ENCODE measurements around the gene LARP6. TPM values are rescaled to one million over a fixed set of nuclear protein-coding genes. Genes with fewer than 3 reads are reported as not detected.
A peak's percentile ranks its signal among the peaks of the same experiment; 100 is the strongest.
"Not testable (repeated sequence)": the region's sequence is repeated elsewhere in the genome, so short reads cannot be mapped to it uniquely, and the experiment has no call there.

LARP6 gene
- total RNA-seq, 1 donor from 2014 or later = 50.6 TPM

DNA sequence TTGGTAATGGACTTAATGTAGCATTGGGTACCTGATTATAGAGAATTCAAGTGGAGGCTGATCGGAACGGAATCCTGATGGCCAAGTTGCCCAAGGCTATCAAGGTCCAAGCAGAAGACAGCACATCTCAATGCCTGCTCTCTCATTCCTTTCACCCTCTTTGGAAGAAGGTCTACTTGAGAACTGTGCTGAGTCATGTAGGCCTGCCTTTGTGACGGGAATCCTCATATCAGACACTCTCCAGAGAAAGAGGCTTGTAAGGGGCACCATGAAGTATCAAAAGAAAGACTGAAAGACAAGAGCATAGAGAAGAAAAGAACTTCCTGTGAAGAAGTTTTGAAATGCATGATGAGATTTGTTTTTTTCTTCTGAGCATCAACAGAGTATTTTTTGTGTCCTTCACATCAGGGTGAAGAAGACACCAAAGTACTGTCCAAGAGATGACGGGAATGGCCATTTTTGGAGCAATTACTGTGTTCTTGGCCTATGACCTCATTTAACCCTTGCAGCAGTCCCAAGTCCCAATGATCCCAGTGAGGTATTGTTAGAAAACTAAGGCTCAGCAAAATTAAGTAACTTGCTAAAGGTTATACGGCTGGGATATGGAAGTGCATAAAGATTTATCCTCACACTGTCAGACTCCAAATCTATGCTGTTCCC is 13.2 kb upstream of the LARP6 start:
- H3K4me1 ChIP-seq = peaks cover 52% of the 10 kb centered on the region
- intact Hi-C loops (cut with micrococcal nuclease) = no loop called here

DNA sequence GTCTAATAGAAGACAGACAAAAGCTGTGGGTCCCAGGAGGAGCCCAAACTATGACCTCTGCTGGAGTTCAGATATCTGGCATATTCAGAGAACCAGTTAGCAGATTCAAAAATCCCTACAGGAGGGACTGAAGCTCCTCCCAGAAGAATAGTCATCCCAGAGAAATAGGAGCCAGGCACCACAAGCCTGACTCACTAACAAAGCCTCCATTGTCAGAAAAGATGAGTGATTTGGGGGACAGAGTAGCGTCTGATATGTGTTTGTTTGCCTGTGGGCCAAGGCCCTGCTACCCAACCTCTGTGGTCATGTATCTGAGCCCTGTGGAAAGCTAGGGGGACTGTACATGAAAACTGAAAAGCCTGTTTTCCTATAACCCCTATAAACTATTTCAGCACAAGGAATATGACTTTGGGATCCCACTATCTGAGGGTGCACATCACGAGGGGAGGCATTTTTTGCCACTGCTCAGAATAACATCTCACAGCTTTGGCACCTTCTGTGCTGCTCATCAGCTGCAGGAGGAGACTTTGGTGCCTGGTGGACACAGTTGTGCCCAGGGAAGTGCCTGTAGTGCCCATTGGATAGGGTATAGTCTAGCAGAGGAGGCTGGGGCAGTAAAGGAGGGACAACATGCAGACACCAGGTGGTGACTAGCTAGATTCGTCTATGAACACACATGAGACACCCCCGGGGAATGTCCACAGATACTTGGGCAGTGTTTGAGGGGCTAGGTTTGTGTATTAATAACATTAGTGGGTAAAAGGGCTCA is 9.7 kb upstream of the LARP6 start:
- Histone ChIP-seq H3K27me3 (ENCODE audit: low read depth) (no peaks in the 10 kb centered on the region), H3K4me3 (no peak overlapping the region), H3K27ac (replicated peaks) (peak overlapping the region; percentile 76), H3K4me1 (peaks cover 36% of the 10 kb centered on the region), H3K9me3 (replicated peaks) (no peaks in the 10 kb centered on the region), H3K36me3 (no peaks in the 10 kb centered on the region)
- DNase-seq = no peak
- intact Hi-C loops (cut with micrococcal nuclease) = no loop called here
- TF ChIP-seq, protein P1, sequence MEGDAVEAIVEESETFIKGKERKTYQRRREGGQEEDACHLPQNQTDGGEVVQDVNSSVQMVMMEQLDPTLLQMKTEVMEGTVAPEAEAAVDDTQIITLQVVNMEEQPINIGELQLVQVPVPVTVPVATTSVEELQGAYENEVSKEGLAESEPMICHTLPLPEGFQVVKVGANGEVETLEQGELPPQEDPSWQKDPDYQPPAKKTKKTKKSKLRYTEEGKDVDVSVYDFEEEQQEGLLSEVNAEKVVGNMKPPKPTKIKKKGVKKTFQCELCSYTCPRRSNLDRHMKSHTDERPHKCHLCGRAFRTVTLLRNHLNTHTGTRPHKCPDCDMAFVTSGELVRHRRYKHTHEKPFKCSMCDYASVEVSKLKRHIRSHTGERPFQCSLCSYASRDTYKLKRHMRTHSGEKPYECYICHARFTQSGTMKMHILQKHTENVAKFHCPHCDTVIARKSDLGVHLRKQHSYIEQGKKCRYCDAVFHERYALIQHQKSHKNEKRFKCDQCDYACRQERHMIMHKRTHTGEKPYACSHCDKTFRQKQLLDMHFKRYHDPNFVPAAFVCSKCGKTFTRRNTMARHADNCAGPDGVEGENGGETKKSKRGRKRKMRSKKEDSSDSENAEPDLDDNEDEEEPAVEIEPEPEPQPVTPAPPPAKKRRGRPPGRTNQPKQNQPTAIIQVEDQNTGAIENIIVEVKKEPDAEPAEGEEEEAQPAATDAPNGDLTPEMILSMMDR (IDR thresholded peaks at IDR 0.05; ENCODE audit: borderline replicate concordance) = no peak

More for the DNA sequence above, 13.2 kb upstream of the LARP6 start:
- Histone ChIP-seq H3K27ac (replicated peaks) (peak overlapping the region; percentile 81), H3K4me3 (no peak overlapping the region), H3K27me3 (ENCODE audit: low read depth) (no peaks in the 10 kb centered on the region), H3K9me3 (replicated peaks) (no peaks in the 10 kb centered on the region), H3K36me3 (no peaks in the 10 kb centered on the region)
- TF ChIP-seq, protein P1 (IDR thresholded peaks at IDR 0.05; ENCODE audit: borderline replicate concordance) = no peak
- no peak for DNase-seq

DNA sequence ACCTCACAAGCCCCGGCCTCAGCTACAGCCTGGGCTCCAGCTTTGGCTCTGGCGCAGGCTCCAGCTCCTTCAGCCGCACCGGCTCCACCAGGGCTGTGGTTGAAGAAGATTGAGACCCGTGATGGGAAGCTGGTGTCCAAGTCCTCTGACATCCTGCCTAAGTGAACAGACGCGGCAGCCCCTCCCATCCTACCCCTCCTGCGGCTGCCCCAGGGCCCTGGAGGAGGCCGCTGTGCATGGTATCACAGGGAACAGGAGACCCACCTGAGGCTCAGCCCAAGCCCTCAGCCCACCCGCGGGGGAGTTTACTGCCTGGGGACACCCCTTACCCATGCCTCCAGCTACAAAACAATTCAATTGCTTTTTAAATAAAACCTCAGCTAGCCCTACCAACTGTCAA is 6.0 kb upstream of the LARP6 start:
- Histone ChIP-seq H3K9me3 (replicated peaks) (no peaks in the 10 kb centered on the region), H3K27ac (replicated peaks) (no peak overlapping the region), H3K36me3 (no peaks in the 10 kb centered on the region), H3K4me1 (peaks cover 51% of the 10 kb centered on the region), H3K27me3 (ENCODE audit: low read depth) (no peaks in the 10 kb centered on the region), H3K4me3 (no peak overlapping the region)
- DNase-seq = no peak
- intact Hi-C loops (cut with micrococcal nuclease) = no loop called here
- TF ChIP-seq, protein P1 (IDR thresholded peaks at IDR 0.05; ENCODE audit: borderline replicate concordance) = no peak

DNA sequence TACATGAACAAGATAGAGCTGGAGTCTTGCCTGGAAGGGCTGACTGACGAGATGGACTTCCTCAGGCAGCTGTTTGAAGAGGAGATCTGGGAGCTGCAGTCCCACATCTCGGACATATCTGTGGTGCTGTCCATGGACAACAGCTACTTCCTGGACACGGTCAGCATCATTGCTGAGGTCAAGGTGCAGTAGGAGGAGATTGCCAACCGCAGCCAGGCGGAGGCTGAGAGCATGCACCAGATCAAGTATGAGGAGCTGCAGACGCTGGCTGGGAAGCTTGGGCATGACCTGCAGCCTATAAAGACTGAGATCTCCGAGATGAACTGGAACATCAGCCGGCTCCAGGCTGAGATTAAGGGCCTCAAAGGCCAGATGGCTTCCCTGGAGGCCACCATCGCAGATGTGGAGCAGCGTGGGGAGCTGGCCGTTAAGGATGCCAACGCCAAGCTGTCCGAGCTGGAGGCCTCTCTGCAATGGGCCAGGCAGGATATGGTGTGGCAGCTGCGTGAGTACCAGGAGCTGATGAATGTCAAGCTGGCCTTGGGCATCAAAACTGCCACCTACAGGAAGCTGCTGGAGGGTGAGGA is 5.5 kb upstream of the LARP6 start:
- intact Hi-C loops (cut with micrococcal nuclease) = no loop called here
- no peak for DNase-seq

DNA sequence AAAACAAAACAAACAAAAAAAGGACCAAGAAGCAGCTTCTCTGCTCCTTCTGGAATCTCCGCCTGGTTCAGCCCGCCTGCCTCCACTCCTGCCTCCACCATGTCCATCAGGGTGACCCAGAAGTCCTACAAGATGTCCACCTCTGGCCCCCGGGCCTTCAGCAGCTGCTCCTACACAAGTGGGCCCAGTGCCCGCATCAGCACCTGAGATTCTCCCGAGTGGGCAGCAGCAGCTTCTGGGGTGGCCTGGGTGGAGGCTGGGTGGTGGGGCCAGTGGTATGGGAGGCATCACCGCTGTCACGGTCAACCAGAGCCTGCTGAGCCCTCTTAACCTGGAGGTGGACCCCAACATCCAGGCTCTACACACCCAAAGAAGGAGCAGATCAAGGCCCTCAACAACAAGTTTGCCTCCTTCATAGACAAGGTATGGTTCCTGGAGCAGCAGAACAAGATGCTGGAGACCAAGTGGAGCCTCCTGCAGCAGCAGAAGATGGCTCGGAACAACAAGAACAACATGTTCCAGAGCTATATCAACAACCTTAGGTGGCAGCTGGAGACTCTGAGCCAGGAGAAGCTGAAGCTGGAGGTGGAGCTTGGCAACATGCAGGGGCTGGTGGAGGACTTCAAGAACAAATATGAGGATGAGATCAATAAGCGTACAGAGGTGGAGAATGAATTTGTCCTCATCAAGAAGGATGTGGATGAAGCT is 4.8 kb upstream of the LARP6 start:
- H3K27me3 ChIP-seq (ENCODE audit: low read depth); DNase-seq; H3K4me3 ChIP-seq; H3K9me3 ChIP-seq (replicated peaks); intact Hi-C loops (cut with micrococcal nuclease); H3K36me3 ChIP-seq: not testable (repeated sequence)
- H3K4me1 ChIP-seq = peaks cover 49% of the 10 kb centered on the region
- H3K27ac ChIP-seq (replicated peaks) = peak overlapping the region; percentile 95

More for the DNA sequence above, 5.5 kb upstream of the LARP6 start:
- peak overlapping the region; percentile 95 for H3K27ac ChIP-seq (replicated peaks)
- no peak overlapping the region for H3K4me3 ChIP-seq
- H3K36me3 ChIP-seq = no peaks in the 10 kb centered on the region
- TF ChIP-seq, protein P1 (IDR thresholded peaks at IDR 0.05; ENCODE audit: borderline replicate concordance) = no peak
- peaks cover 52% of the 10 kb centered on the region for H3K4me1 ChIP-seq
- H3K9me3 ChIP-seq (replicated peaks) = no peaks in the 10 kb centered on the region
- H3K27me3 ChIP-seq (ENCODE audit: low read depth) = no peaks in the 10 kb centered on the region
